ENCODE measurements around the gene HPS1.

DNA sequence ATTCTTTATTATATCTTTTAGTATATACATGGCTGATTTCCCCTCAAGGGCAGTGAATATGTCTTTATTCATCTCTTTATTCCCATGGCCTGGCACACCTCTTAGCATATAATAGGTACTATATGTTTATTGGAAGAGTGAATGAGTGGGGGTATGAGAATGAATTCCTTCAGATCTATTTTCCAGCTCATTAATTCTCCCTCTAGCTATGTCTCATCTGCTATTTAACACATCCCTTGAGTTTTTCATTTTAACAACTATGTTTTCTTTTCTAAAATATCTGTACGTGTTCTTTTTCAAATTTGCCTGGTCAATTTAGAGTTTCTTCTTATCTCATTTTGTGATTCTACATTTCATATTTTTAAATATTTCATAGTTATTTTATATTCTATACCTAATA, 14.4 kb downstream of the HPS1 start:
- TF ChIP-seq POLR2A (IDR thresholded peaks at IDR 0.05): no peak
- TF ChIP-seq, protein P1, sequence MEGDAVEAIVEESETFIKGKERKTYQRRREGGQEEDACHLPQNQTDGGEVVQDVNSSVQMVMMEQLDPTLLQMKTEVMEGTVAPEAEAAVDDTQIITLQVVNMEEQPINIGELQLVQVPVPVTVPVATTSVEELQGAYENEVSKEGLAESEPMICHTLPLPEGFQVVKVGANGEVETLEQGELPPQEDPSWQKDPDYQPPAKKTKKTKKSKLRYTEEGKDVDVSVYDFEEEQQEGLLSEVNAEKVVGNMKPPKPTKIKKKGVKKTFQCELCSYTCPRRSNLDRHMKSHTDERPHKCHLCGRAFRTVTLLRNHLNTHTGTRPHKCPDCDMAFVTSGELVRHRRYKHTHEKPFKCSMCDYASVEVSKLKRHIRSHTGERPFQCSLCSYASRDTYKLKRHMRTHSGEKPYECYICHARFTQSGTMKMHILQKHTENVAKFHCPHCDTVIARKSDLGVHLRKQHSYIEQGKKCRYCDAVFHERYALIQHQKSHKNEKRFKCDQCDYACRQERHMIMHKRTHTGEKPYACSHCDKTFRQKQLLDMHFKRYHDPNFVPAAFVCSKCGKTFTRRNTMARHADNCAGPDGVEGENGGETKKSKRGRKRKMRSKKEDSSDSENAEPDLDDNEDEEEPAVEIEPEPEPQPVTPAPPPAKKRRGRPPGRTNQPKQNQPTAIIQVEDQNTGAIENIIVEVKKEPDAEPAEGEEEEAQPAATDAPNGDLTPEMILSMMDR (IDR thresholded peaks at IDR 0.05): no peak
